Stimulated activated memory B cell treated with anti-CD40 and anti-IgM and Interleukin-4, amounts not matched to agents 10 μg/mL and 1 μg/mL and 100 μg/mL, for 72 hours (primary cell): ENCODE data around the gene DLG2.

ENCODE experiments used
- ATAC-seq: fragments of 150-1000 bp; cut with Tn5 transposase; 2 replicates; pipeline ENCODE4 v1.10.0; 2021
- H3K27ac Mint-ChIP-seq: one replicate; pipeline ENCODE4 v1.8.0; 2022; ENCODE audit warnings: mild to moderate bottlenecking, mixed read lengths
- H3K27me3 Mint-ChIP-seq: one replicate; pipeline ENCODE4 v1.8.0; 2022; ENCODE audit warnings: mixed read lengths
- H3K36me3 Mint-ChIP-seq: one replicate; pipeline ENCODE4 v1.8.0; 2022; ENCODE audit warnings: mixed read lengths
- H3K4me1 Mint-ChIP-seq: one replicate; pipeline ENCODE4 v1.8.0; 2022; ENCODE audit warnings: mixed read lengths
- H3K4me3 Mint-ChIP-seq: one replicate; pipeline ENCODE4 v1.8.0; 2022; ENCODE audit warnings: mild to moderate bottlenecking, moderate library complexity, mixed read lengths
- H3K9me3 Mint-ChIP-seq: one replicate; pipeline ENCODE4 v1.8.0; 2022; ENCODE audit warnings: mixed read lengths

The DLG2 gene

DNA sequence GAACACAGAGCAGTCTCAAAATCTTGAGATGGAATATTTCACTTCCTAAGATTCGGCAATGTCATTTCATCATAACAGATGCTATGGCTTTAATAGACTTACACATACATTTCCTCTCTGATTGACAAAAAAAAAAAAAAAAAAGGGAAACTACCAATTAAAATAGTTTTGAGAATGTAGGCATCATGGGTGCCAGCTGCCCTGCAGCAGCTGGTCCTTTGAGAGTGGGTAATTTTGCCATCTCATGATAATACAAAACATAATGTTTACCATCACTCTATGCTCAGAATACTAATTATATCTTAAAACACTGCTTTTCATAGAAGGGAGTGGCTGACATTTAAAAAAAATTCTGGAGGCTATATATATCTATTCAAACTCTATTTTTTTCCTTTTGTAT is 1565.4 kb downstream of the DLG2 start:
- Mint-ChIP-seq H3K4me1 (no peaks in the 10 kb centered on the region), H3K4me3 (no peak overlapping the region), H3K27me3 (no peaks in the 10 kb centered on the region), H3K9me3 (peaks cover 4% of the 10 kb centered on the region), H3K36me3 (no peaks in the 10 kb centered on the region), H3K27ac (no peak overlapping the region)
- no peak for ATAC-seq

DNA sequence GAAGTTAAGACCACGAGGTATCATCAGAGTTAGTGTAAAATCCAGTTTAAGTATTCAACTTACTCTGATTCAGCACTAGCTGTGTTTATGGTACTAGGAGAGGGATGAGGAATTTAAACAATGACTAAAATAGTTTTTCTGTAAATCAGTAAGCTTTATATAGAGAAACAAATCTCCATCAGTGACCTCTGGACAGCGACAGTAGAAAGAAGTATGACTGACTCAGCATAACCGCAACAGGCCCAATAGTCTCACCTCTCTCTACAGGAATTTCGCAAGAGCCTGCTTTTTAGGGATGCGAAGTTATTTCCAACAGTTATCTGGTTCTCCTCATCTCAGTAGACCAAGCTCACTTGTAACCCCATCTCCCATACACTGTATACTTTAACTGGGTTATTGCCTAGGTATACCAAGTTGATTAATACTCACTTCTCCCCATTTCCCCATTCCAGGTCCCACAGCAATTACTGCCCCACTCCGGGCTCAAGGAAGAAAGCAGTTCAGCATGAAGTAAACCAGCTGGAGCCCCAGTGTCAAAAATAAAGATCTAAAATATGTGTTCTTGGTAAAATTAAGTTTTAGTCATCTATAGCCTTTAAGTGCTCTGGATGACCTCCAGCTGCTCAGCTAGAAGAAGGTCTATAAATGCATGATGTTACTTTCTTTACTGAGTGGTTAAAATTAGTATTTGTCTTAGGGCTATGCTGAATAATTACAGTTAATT is 1570.3 kb downstream of the DLG2 start:
- no peak overlapping the region for H3K4me3 Mint-ChIP-seq
- no peak for ATAC-seq
- H3K36me3 Mint-ChIP-seq = no peaks in the 10 kb centered on the region
- H3K4me1 Mint-ChIP-seq = no peaks in the 10 kb centered on the region
- H3K27ac Mint-ChIP-seq = no peak overlapping the region
- H3K9me3 Mint-ChIP-seq = peaks cover 4% of the 10 kb centered on the region
- no peaks in the 10 kb centered on the region for H3K27me3 Mint-ChIP-seq

DNA sequence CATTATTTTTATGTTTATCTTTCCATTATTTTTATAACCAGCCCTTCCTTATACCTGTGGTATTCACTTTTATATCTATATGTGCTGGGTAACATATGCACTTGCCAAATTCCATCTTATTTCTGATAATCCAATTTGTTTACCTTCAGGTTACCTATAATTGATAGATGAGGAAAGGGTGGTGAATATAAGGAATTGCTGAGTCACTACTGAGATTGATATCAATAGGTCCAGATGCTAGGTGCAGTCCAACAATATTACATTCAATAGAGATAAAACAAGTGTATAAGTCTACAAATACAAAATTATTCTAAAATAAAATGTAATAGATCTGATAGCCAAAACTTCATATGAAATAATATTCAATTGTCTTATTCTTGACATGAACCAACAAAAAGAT is 1582.0 kb downstream of the DLG2 start:
- Mint-ChIP-seq H3K36me3 (no peaks in the 10 kb centered on the region), H3K27me3 (peaks cover 8% of the 10 kb centered on the region), H3K4me3 (no peak overlapping the region), H3K4me1 (no peaks in the 10 kb centered on the region), H3K27ac (no peak overlapping the region), H3K9me3 (peaks cover 8% of the 10 kb centered on the region)
- ATAC-seq = no peak

DNA sequence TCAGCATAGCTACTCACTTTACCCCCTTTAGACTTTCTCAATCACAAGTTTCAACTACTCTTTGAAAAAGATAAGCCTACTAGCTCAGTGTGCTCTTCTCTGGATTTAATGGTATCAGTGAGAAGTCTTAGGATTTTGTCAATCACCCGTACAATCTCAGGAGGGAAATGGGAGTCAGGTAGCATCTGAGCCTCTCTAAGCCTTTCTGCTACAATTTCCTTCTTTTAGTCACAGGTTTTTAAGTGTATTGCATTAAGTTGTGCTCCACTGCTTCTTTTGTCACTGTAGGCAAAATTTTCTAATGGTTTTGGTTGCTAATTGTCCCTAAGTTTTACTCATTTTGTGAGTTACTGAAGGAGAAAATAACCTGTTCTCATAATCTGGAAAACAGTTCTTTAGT is 1582.4 kb downstream of the DLG2 start:
- Mint-ChIP-seq H3K4me1 (no peaks in the 10 kb centered on the region), H3K27ac (no peak overlapping the region), H3K27me3 (peaks cover 8% of the 10 kb centered on the region), H3K9me3 (peaks cover 6% of the 10 kb centered on the region), H3K36me3 (no peaks in the 10 kb centered on the region), H3K4me3 (no peak overlapping the region)
- ATAC-seq = no peak

DNA sequence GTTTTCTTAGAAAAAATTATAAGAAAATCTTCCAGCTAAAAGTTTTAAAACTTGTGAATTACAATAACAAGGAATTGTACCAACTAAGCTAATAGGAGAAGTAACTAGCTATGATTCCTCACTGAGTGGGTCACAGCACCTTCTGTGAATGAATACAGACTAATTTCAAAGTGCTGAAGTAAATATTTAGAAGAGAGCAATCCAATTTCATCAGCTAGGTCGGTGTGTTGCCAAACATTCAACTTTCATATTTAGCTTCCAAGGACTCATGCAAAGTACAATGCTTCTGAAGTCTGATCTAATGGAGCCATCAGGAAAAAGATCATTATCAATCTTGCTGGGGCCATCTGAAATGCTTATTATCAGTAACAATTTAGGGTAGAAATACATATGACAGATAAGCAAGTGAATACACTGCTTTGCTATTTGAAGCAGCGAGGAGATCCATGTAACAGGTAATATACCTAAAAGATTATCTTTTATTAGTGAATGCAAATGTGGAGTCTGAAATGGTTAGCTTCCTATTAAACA is 1590.4 kb downstream of the DLG2 start:
- Mint-ChIP-seq H3K4me1 (no peaks in the 10 kb centered on the region), H3K27me3 (no peaks in the 10 kb centered on the region), H3K4me3 (no peak overlapping the region), H3K36me3 (no peaks in the 10 kb centered on the region), H3K9me3 (peaks cover 5% of the 10 kb centered on the region), H3K27ac (no peak overlapping the region)
- ATAC-seq = no peak

DNA sequence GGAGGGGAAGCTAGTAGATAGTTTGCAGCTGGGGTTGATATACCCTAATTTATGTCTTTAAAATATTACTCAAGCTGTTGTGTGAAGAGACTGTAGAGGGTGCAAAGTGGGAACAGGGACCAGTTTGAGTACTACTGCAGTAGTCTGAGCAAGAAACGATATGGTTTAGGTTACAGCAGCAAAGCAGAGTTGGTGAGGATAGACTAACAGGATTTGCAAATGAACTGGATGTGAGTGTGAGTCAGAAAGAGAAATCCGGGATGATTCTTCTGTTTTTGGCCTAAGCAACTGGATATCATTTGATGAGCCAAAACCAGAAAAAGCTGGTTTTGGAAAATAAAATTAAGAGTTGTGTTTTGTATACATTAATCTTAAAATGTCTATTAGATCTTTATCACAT is 1591.5 kb downstream of the DLG2 start:
- peaks cover 5% of the 10 kb centered on the region for H3K9me3 Mint-ChIP-seq
- no peaks in the 10 kb centered on the region for H3K27me3 Mint-ChIP-seq
- H3K4me1 Mint-ChIP-seq = no peaks in the 10 kb centered on the region
- no peaks in the 10 kb centered on the region for H3K36me3 Mint-ChIP-seq
- H3K4me3 Mint-ChIP-seq = no peak overlapping the region
- no peak for ATAC-seq
- H3K27ac Mint-ChIP-seq = no peak overlapping the region

DNA sequence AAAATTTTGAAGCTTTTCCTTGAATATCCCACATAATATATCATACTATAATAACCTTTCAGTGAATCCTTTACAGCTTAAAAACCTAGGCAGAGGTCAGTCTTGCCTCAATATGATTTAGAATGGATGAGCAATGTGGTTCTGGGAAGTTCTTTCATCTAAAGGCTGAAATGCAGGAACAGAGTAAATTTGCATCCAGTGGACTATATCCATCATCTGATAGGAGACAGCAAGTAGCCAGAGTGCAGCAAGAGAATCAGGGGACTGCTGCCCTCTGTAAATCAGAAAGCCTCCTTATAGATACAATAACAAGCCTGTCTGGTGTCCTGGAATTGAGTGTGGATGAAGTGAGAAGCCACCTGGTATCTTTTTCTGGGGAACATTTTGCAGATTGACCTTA is 1592.7 kb downstream of the DLG2 start:
- ATAC-seq = no peak

DNA sequence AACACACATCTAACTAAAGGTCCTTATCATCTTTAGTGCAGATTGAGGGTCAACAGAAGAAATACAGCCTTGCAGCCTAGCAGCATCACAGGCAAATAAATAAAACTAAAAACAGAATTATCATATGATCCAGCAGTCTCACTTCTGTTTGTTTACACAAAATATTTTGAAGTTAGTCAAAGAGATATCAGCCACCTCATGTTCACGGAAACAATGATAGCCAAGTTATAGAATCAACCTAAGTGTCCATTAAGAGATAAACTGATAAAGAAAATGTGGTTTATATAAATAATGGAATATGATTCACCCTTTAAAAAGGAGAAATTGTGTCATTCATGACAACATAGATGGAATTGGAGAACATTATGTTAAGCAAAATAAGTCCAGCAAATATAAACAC is 1602.9 kb downstream of the DLG2 start:
- Mint-ChIP-seq H3K36me3 (no peaks in the 10 kb centered on the region), H3K27me3 (no peaks in the 10 kb centered on the region), H3K4me3 (no peak overlapping the region), H3K9me3 (peaks cover 8% of the 10 kb centered on the region), H3K27ac (no peak overlapping the region), H3K4me1 (no peaks in the 10 kb centered on the region)
- no peak for ATAC-seq

More for the DNA sequence above, 1592.7 kb downstream of the DLG2 start:
- Mint-ChIP-seq H3K36me3 (no peaks in the 10 kb centered on the region), H3K4me1 (no peaks in the 10 kb centered on the region), H3K4me3 (no peak overlapping the region), H3K9me3 (peaks cover 5% of the 10 kb centered on the region), H3K27ac (no peak overlapping the region), H3K27me3 (no peaks in the 10 kb centered on the region)

DNA sequence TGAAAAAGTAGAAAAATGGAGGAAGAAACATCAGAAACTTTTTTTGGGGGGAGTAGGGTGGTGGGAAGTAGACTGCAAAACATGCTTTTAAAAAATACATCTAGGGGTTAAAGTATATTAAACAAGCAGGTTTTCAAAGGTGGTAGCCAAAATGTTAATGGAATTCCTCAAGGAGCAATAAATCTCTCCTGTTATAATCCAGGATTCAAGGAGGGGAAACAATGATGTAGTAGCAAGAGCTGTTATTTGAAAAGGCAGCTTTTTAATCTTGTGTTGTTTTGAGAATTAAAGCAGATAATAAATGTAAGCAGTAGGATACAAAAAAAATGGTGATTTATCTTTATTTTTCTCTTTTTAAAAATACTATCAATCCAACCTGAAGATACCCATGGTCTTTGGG is 1604.4 kb downstream of the DLG2 start:
- ATAC-seq = no peak
- no peak overlapping the region for H3K4me3 Mint-ChIP-seq
- H3K9me3 Mint-ChIP-seq = peaks cover 5% of the 10 kb centered on the region
- no peaks in the 10 kb centered on the region for H3K4me1 Mint-ChIP-seq
- H3K36me3 Mint-ChIP-seq = no peaks in the 10 kb centered on the region
- H3K27me3 Mint-ChIP-seq = no peaks in the 10 kb centered on the region
- H3K27ac Mint-ChIP-seq = no peak overlapping the region

DNA sequence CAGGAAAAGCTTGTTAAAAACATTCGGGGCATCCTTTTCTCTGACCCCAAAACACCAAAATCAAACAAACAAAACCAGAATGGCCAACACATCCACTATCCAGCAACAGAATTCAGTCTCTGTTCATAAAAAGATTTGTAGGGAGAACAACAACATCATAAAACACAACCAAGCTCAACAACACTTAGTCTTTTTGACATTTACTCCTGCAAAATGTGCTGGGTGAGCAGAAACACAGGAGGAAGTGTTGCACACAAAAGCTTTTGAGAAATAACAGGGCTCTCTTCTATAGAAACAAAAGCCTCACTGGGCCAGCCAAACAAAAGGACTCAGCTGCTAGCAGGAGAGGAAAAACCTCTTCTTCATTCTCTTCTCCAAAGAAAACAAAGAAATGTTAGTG is 1604.9 kb downstream of the DLG2 start:
- Mint-ChIP-seq H3K36me3 (no peaks in the 10 kb centered on the region), H3K4me1 (no peaks in the 10 kb centered on the region), H3K27me3 (no peaks in the 10 kb centered on the region), H3K27ac (no peak overlapping the region), H3K4me3 (no peak overlapping the region), H3K9me3 (peaks cover 5% of the 10 kb centered on the region)
- ATAC-seq = no peak

DNA sequence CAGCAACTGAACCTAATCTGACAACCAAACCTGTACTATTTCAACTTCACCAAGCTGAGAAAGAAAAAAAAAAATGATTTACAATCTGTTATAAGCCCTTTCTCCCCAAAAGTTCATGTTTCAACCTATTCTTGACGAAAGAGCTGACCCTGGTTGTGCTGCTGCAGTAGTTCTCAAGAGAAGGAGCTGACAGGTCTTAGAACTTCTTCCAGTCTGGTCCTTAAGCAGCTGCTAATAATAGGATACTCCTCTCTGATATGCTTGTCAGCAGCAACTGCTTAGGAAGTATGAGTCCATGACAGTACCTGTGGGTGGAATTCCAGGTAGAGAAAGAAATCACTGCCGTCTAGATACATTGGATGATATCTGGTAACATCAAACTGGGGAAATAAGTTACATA is 1605.9 kb downstream of the DLG2 start:
- no peaks in the 10 kb centered on the region for H3K27me3 Mint-ChIP-seq
- no peak overlapping the region for H3K4me3 Mint-ChIP-seq
- H3K9me3 Mint-ChIP-seq = peaks cover 8% of the 10 kb centered on the region
- no peak for ATAC-seq
- H3K27ac Mint-ChIP-seq = no peak overlapping the region
- no peaks in the 10 kb centered on the region for H3K4me1 Mint-ChIP-seq
- no peaks in the 10 kb centered on the region for H3K36me3 Mint-ChIP-seq

DNA sequence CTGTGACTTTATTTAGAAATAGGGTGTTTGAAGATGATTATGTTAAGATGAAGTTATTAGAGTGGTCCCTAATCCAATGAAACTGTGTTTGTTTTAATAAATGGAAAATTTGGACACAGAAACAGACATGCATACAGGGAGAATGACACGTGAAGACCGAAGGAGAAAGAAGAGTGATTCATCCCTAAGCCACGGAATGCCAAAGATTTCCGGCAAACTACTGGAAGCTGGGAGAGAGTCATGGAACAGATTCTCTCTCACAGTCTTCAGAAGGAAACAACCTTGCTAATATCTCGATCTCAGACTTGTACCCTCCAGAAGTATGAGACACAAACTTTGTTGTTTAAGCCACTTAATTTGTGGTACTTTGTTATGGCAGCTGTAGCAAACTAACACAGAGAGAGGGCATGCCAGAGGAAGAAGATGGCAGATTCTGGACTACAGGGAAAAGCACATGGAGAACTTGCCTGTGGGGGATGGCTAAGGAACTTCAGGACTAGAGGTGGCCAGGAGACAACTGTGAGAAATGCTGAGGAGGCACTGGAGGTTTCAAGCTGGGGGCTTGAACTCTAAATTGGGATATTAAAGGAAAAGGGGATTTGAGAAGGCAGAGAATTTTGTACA is 1607.5 kb downstream of the DLG2 start:
- no peak overlapping the region for H3K4me3 Mint-ChIP-seq
- no peak for ATAC-seq
- peaks cover 7% of the 10 kb centered on the region for H3K9me3 Mint-ChIP-seq
- H3K27me3 Mint-ChIP-seq = no peaks in the 10 kb centered on the region
- H3K27ac Mint-ChIP-seq = no peak overlapping the region
- no peaks in the 10 kb centered on the region for H3K36me3 Mint-ChIP-seq
- no peaks in the 10 kb centered on the region for H3K4me1 Mint-ChIP-seq

DNA sequence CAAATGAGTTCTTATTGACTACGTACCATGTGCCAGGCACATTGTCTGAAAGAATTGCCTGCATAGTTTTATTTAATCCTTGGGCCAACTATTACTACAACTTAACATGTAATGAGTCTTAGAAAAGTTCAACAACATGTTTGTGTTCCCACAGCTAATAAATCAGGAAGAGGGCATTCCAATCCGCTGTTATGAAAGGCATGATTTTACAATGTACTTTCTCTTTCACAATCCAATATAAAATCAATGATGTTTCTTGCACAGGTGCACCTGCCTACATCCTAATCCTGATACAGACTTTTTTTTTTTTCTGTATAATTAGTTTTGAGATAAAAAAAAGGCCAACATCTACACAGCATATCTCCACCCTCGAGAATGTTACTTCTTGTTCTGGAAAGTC is 1612.6 kb downstream of the DLG2 start:
- no peaks in the 10 kb centered on the region for H3K4me1 Mint-ChIP-seq

DNA sequence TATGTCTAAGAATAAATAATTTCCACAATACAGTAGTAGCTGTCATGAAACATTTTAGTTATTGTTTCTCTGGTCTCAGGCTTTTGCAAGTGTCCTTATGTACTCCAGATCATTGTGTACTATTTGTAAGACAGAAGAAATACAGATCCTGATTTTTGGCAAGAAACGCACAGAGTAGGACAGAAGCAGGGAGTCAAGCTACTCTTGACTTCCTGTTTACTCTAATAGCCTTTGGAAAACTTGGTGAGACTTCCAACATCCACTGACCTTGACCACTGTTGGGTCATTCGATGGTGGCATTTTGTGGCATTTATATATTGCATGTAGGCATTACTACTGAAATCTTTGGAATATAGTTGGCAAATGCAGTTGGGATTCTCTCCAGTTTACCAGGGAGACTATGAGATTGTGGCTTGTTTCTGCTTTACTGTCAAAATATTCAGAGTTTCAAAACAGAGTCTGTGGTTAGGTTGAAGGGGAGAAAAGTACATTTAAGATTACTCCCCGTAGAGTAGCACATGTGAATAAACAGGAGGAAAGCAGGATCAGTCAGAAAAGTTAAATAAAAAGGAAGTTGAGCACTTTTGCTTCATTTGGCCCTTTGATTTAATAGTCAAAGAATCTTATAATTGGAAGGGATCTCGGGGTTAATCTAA is 1614.8 kb downstream of the DLG2 start:
- Mint-ChIP-seq H3K27me3 (no peaks in the 10 kb centered on the region), H3K4me1 (no peaks in the 10 kb centered on the region), H3K4me3 (no peak overlapping the region), H3K36me3 (no peaks in the 10 kb centered on the region), H3K27ac (no peak overlapping the region), H3K9me3 (peaks cover 7% of the 10 kb centered on the region)
- no peak for ATAC-seq

More for the DNA sequence above, 1612.6 kb downstream of the DLG2 start:
- no peak overlapping the region for H3K27ac Mint-ChIP-seq
- H3K9me3 Mint-ChIP-seq = peaks cover 7% of the 10 kb centered on the region
- H3K27me3 Mint-ChIP-seq = no peaks in the 10 kb centered on the region
- no peaks in the 10 kb centered on the region for H3K36me3 Mint-ChIP-seq
- ATAC-seq = no peak
- H3K4me3 Mint-ChIP-seq = no peak overlapping the region

DNA sequence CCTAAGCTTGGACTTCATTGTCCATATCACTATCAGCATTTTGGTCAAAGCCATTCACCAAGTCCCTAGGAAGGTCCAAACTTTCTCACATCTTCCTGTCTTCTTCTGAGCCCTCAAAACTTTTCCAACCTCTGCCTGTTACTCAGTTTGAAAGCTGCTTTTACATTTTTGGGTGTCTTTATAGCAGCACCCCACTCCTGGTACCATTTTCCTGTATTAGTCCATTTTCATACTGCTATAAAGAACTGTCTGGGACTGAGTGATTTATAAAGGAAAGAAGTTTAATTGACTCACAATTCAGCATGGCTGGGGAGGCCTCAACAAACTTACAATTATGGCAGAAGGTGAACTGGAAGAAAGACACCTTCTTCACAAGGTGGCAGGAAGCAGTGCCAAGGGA is 1624.0 kb downstream of the DLG2 start:
- Mint-ChIP-seq H3K27me3 (no peaks in the 10 kb centered on the region), H3K9me3 (peaks cover 36% of the 10 kb centered on the region), H3K4me1 (no peaks in the 10 kb centered on the region), H3K4me3 (no peak overlapping the region), H3K36me3 (no peaks in the 10 kb centered on the region), H3K27ac (no peak overlapping the region)
- ATAC-seq = no peak

DNA sequence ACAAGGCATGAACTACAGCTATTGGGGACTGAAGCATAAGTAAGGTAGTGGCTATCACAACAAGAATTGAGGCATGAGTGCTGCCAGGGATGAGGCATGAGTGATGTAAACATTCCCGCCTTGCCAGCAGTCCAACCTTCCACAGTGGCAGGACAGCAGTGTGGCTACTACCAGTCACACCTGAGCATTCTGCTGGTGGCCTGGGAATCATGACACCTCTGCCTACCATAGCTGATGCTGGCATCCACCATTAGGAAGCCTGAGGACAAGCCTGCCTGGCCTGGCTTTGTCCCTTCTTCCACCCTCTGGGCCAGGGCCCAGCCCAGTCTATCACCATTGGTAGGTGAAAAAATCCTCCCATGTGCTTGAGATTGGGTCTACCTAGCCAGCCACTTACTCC is 1628.2 kb downstream of the DLG2 start:
- Mint-ChIP-seq H3K27me3 (no peaks in the 10 kb centered on the region), H3K4me1 (no peaks in the 10 kb centered on the region)

More for the DNA sequence above, 1628.2 kb downstream of the DLG2 start:
- ATAC-seq = no peak
- Mint-ChIP-seq H3K4me3 (no peak overlapping the region), H3K27ac (no peak overlapping the region), H3K9me3 (peaks cover 29% of the 10 kb centered on the region), H3K36me3 (no peaks in the 10 kb centered on the region)
